GM12878 (cell line): ENCODE measurements around the gene STT3B. TPM values are rescaled to one million over a fixed set of nuclear protein-coding genes. Genes with fewer than 3 reads are reported as not detected.

Experiments used
- ATAC-seq: fragments of 200-7000 bp; cut with Tn5 transposase; 3 replicates; pipeline ENCODE4 v1.9.1; 2020; ENCODE audit warnings: mild to moderate bottlenecking, moderate library complexity
- BruUV-seq: library from RNA; stranded (reverse); fragments of 400-500 nt; replicated peaks from 2 replicates; lab custom pipeline; 2021; lab: Mats Ljungman, UMichigan
- CTCF ChIA-PET: fragments of 300-600 bp; sonication (Branson Sonifier 250); formaldehyde crosslinking; extraction: SDS; loops from one replicate; lab custom pipeline; 2021; ENCODE audit warnings: inconsistent platforms; lab: Yijun Ruan, JAX
- POLR2A ChIA-PET: fragments of 350-600 bp; formaldehyde crosslinking; extraction: SDS; loops from one replicate; lab custom pipeline; 2021; ENCODE audit warnings: inconsistent platforms; lab: Charles Lee
- RAD21 ChIA-PET: fragments of 300-600 bp; sonication (Branson Sonifier 250); formaldehyde crosslinking; loops from one replicate; lab custom pipeline; 2023; ENCODE audit warnings: antibody characterized with exemption; ENCODE audit not compliant: unreplicated experiment; lab: Charles Lee
- SMC1A ChIA-PET: fragments of 300-600 bp; sonication (Branson Sonifier 250); formaldehyde crosslinking; loops from one replicate; lab custom pipeline; 2023; ENCODE audit not compliant: unreplicated experiment, uncharacterized antibody; lab: Charles Lee
- DNase-seq: peaks from one replicate; pipeline ENCODE4 v3.0.0-alpha.2; 2011; ENCODE audit warnings: low read depth, low spot score
- FAIRE-seq: peaks from 3 replicates; lab custom pipeline; 2011; peaks lifted over from hg19 to GRCh38; lab: Jason Lieb, UNC
- H2AFZ ChIP-seq: 2 replicates; pipeline ENCODE4 v1.6.0; 2011; ENCODE audit warnings: low read depth, low read length, control low read depth; ENCODE audit not compliant: control insufficient read depth
- H3K27ac ChIP-seq: 2 replicates; pipeline ENCODE4 v1.5.1; 2011; ENCODE audit warnings: control low read depth; ENCODE audit not compliant: control insufficient read depth, insufficient read depth
- H3K27me3 ChIP-seq, 2 experiments: replicated peaks in 1 of 2; 2 replicates each; pipeline versions ENCODE4 v1.6.0 to v1.6.1; 2011; ENCODE audit warnings: low read length in 1 of 2; ENCODE audit not compliant: control insufficient read depth in 2 of 2, insufficient read depth in 2 of 2
- H3K36me3 ChIP-seq, 2 experiments: 2 replicates each; pipeline ENCODE4 v1.5.1; 2011; ENCODE audit warnings: low read length in 1 of 2; ENCODE audit not compliant: control insufficient read depth in 2 of 2, insufficient read depth in 2 of 2
- H3K4me1 ChIP-seq: 2 replicates; pipeline ENCODE4 v1.6.1; 2011; ENCODE audit warnings: mild to moderate bottlenecking, low read length, moderate library complexity, mixed read lengths; ENCODE audit not compliant: control insufficient read depth, insufficient read depth
- H3K4me2 ChIP-seq: 2 replicates; pipeline ENCODE4 v1.6.0; 2011; ENCODE audit warnings: control low read depth; ENCODE audit not compliant: control insufficient read depth, insufficient read depth
- H3K4me3 ChIP-seq: fragments of 200-600 bp; sonication (generic); 2 replicates; pipeline ENCODE4 v1.5.1; 2016
- H3K79me2 ChIP-seq: 2 replicates; pipeline ENCODE4 v1.6.0; 2011; ENCODE audit warnings: low read length; ENCODE audit not compliant: control insufficient read depth, insufficient read depth
- H3K9ac ChIP-seq: 2 replicates; pipeline ENCODE4 v1.8.0; 2011; ENCODE audit warnings: low read length, control low read depth, mixed read lengths; ENCODE audit not compliant: control insufficient read depth, insufficient read depth
- H3K9me3 ChIP-seq: replicated peaks from 3 replicates; pipeline ENCODE4 v1.5.1; 2011; ENCODE audit warnings: mild to moderate bottlenecking, low read length; ENCODE audit not compliant: control insufficient read depth, insufficient read depth
- H4K20me1 ChIP-seq: 2 replicates; pipeline ENCODE4 v1.6.0; 2011; ENCODE audit not compliant: control insufficient read depth, insufficient read depth
- ASH2L ChIP-seq: fragments of 300-600, 200-600 bp; sonication (generic); IDR thresholded peaks from 2 replicates; pipeline ENCODE4 v1.6.1; 2017; ENCODE audit warnings: low read depth, mild to moderate bottlenecking, borderline replicate concordance
- CEBPB ChIP-seq, 2 experiments: fragments of 150-350 bp in 1 of 2; IDR thresholded peaks; 2 replicates each; pipeline ENCODE4 v1.6.1; 2012 to 2014; ENCODE audit warnings: low read depth in 2 of 2, low read length in 2 of 2, borderline replicate concordance in 1 of 2, inconsistent platforms in 1 of 2
- E2F4 ChIP-seq: IDR thresholded peaks from 2 replicates; pipeline ENCODE4 v1.6.1; 2012; ENCODE audit warnings: low read depth, low read length, improper control_type of control experiment
- GABPA ChIP-seq: IDR thresholded peaks from 2 replicates; pipeline ENCODE4 v1.6.1; 2014; ENCODE audit warnings: antibody characterized with exemption, low read depth, mild to moderate bottlenecking, inconsistent platforms
- IRF3 ChIP-seq: fragments of 450-650 bp; IDR thresholded peaks from 2 replicates; pipeline ENCODE4 v1.6.1; 2014; ENCODE audit warnings: mild to moderate bottlenecking
- KDM1A ChIP-seq: fragments of 200-600 bp; sonication (generic); IDR thresholded peaks from 2 replicates; pipeline ENCODE4 v1.6.1; 2016; ENCODE audit warnings: borderline replicate concordance
- LARP7 ChIP-seq: fragments of 450-650 bp; IDR thresholded peaks from 2 replicates; pipeline ENCODE4 v1.6.1; 2017; ENCODE audit warnings: mild to moderate bottlenecking
- MAX ChIP-seq: IDR thresholded peaks from 2 replicates; pipeline ENCODE4 v1.6.1; 2012; ENCODE audit warnings: low read depth, low read length, improper control_type of control experiment
- RAD51 ChIP-seq: fragments of 450-650 bp; IDR thresholded peaks from 2 replicates; pipeline ENCODE4 v1.6.1; 2016; ENCODE audit warnings: moderate library complexity, mild to moderate bottlenecking, inconsistent platforms
- SMAD5 ChIP-seq: IDR thresholded peaks from 2 replicates; pipeline ENCODE4 v1.6.1; 2016; ENCODE audit warnings: antibody characterized with exemption, low read depth
- SUZ12 ChIP-seq: fragments of 200-600 bp; sonication (generic); IDR thresholded peaks from one replicate; pipeline ENCODE4 v1.6.1; 2018; ENCODE audit warnings: antibody characterized with exemption, mild to moderate bottlenecking; ENCODE audit not compliant: unreplicated experiment
- TBL1XR1 ChIP-seq: IDR thresholded peaks from 2 replicates; pipeline ENCODE4 v1.6.1; 2012; ENCODE audit warnings: low read depth, low read length, improper control_type of control experiment
- TCF12 ChIP-seq: IDR thresholded peaks from 2 replicates; pipeline ENCODE4 v1.6.1; 2011; ENCODE audit warnings: low read depth, mild to moderate bottlenecking, low read length
- WRNIP1 ChIP-seq: IDR thresholded peaks from 2 replicates; pipeline ENCODE4 v1.6.1; 2011; ENCODE audit warnings: low read depth, low read length, improper control_type of control experiment, borderline replicate concordance
- YBX1 ChIP-seq: fragments of 450-650 bp; IDR thresholded peaks from 2 replicates; pipeline ENCODE4 v1.6.1; 2016; ENCODE audit warnings: antibody characterized with exemption
- ZNF207 ChIP-seq: fragments of 450-650 bp; IDR thresholded peaks from 2 replicates; pipeline ENCODE4 v1.6.1; 2014; ENCODE audit warnings: antibody characterized with exemption, mild to moderate bottlenecking, borderline replicate concordance
- ZNF687 ChIP-seq: fragments of 450-650 bp; IDR thresholded peaks from 2 replicates; pipeline ENCODE4 v1.6.1; 2017; ENCODE audit warnings: mild to moderate bottlenecking, moderate library complexity
- WGBS: methylation state at CpG from one replicate; pipeline ENCODE4 v1.1.6; 2016; ENCODE audit warnings: low lambda C conversion rate; ENCODE audit not compliant: insufficient replicate concordance, insufficient coverage; ENCODE audit errors: missing lambda C conversion rate; 5-methylcytosine and 5-hydroxymethylcytosine counted together
- in situ Hi-C: fragments of 300-500 bp; cut with MboI; formaldehyde crosslinking; loops from 9 replicates; pipeline ENCODE4 v1.14.3; 2018; ENCODE audit warnings: mixed read lengths
- intact Hi-C: fragments of 100-400 bp; cut with micrococcal nuclease; formaldehyde crosslinking; loops from one replicate; pipeline ENCODE4 v1.14.2; 2022; ENCODE audit not compliant: unreplicated experiment
- polyA plus RNA-seq, 11 experiments: library from polyadenylated mRNA; depleted of rRNA in 4 of 11; unstranded in 6 of 11; stranded (reverse) in 5 of 11; fragments of >200 nt; fragmentation: Nextera tagmentation in 4 of 11; fragmentation: Illumina TruSeq in 1 of 11; extraction: Ambion mirVana in 4 of 11; extraction: Trizol in 1 of 11; gene quantifications; 1 replicate in 1 of 11; 2 replicates in 10 of 11; pipeline versions ENCODE4 v1.2.1 to v1.2.3, GENCODE V29; 2011 to 2016; ENCODE audit warnings: inconsistent platforms in 2 of 11, missing spikeins in 2 of 11, low read depth in 1 of 11
- total RNA-seq, 4 experiments: library from RNA; depleted of rRNA in 3 of 4; stranded (reverse); fragments of >200 nt in 3 of 4; fragmentation: Illumina TruSeq in 1 of 4; extraction: Trizol in 1 of 4; gene quantifications; 2 replicates each; pipeline versions ENCODE4 v1.2.1 to v1.2.3, GENCODE V29; 2013 to 2021

The STT3B gene
- total and polyA plus RNA-seq, 10 of the 15 experiments (the other 5 are each of a cell fraction or from before 2014, with no cell fraction given) = 19.9 to 208 (median 79.6) TPM

GRCh38 chr3:31539275-31539674 lies 6.5 kb downstream of the STT3B start:
- ChIA-PET CTCF (interaction anchor here (0.6 to 2.7 kb wide), 6 partner anchors 8 to 307 kb away, joined by 3 to 19 read pairs (median 3); no protein-coding TSS in a partner anchor), RAD21 (interaction anchor here (0.9 to 1.8 kb wide), 6 partner anchors 8 to 770 kb away, joined by 3 to 10 read pairs (median 4); no protein-coding TSS in a partner anchor)
- no peak for FAIRE-seq
- 87% methylated on average over 1 of the region's 1 CpG for WGBS
- ATAC-seq = no peak
- H3K9me3 ChIP-seq = peaks cover 7% of the 10 kb centered on the region; the same call in 2 of the 3 replicates
- TF ChIP-seq RAD51 (no peak), ZNF207 (no peak), SUZ12 (no peak), LARP7 (no peak), KDM1A (no peak), MAX (no peak), WRNIP1 (no peak), ZNF687 (no peak), E2F4 (no peak), TBL1XR1 (no peak), YBX1 (no peak), ASH2L (no peak), IRF3 (no peak), SMAD5 (no peak), CEBPB (IDR thresholded peaks at IDR 0.05; ENCODE audit: borderline replicate concordance in 1 of 2, low read depth in 2 of 2, low read length in 2 of 2) (no peak), GABPA (no peak), TCF12 (no peak)
- TF ChIP-seq, all 136 proteins: peak for 0
- ChIA-PET POLR2A (interaction anchor here (1.3 to 1.6 kb wide), 2 partner anchors 10 to 292 kb away, joined by 4 to 5 read pairs; no protein-coding TSS in a partner anchor), SMC1A (interaction anchor here (0.9 to 2.0 kb wide), 14 partner anchors 8 to 292 kb away, joined by 3 to 7 read pairs (median 4); no protein-coding TSS in a partner anchor)
- Histone ChIP-seq H2AFZ (no peak overlapping the region), H3K27me3 (no peaks in the 10 kb centered on the region), H3K4me2 (peak overlapping the region; percentile 69; the same call in 1 of the 2 replicates), H3K27ac (no peak overlapping the region), H3K4me1 (peaks cover 5% of the 10 kb centered on the region; the same call in 1 of the 2 replicates), H3K9ac (no peak overlapping the region), H3K4me3 (peak overlapping the region; percentile 27), H4K20me1 (no peaks in the 10 kb centered on the region), H3K79me2 (peaks cover 99% of the 10 kb centered on the region), H3K36me3 (peaks cover 0 to 7% of the 10 kb centered on the region in 2 experiments; a peak in 1 of 4 replicates)
- DNase-seq = no peak
- intact Hi-C loops = loop anchor here (10.0 kb wide), 1 partner anchor 226 kb away; no protein-coding TSS in a partner anchor
- BruUV-seq = no TSS peak
- in situ Hi-C loops = loop anchor here (10.0 kb wide), 1 partner anchor 294 kb away; no protein-coding TSS in a partner anchor
